Lower lobe of right lung (tissue), 2 donors: ENCODE measurements around the gene PSMB2. TPM values are rescaled to one million over a fixed set of nuclear protein-coding genes. Genes with fewer than 3 reads are reported as not detected.

Experiments
- ATAC-seq, 2 donors: fragments of 200-7000 bp; cut with Tn5 transposase; one replicate each; pipeline ENCODE4 v1.9.1; 2020 to 2022; ENCODE audit warnings: mild to moderate bottlenecking in 2 of 2, moderate library complexity in 2 of 2
- DNase-seq: peaks from one replicate; pipeline ENCODE4 v3.0.0-alpha.2; 2020
- H3K27ac ChIP-seq: fragments of 200-600 bp; one replicate; pipeline ENCODE4 v1.8.0; 2022
- H3K27me3 ChIP-seq: fragments of 200-600 bp; one replicate; pipeline ENCODE4 v1.8.0; 2022; ENCODE audit warnings: low read depth
- H3K36me3 ChIP-seq: fragments of 200-600 bp; one replicate; pipeline ENCODE4 v1.8.0; 2022; ENCODE audit warnings: mild to moderate bottlenecking
- H3K4me1 ChIP-seq: fragments of 200-600 bp; one replicate; pipeline ENCODE4 v1.8.0; 2022
- H3K4me3 ChIP-seq: fragments of 200-600 bp; one replicate; pipeline ENCODE4 v1.8.0; 2022; ENCODE audit warnings: mild to moderate bottlenecking
- H3K9me3 ChIP-seq: fragments of 200-600 bp; one replicate; pipeline ENCODE4 v1.8.0; 2022
- CTCF ChIP-seq: fragments of 200-600 bp; IDR thresholded peaks from one replicate; pipeline ENCODE4 v1.8.0; 2022; ENCODE audit warnings: antibody characterized with exemption, mild to moderate bottlenecking
- intact Hi-C: fragments of 100-400 bp; cut with DNase I; formaldehyde crosslinking; loops from one replicate; pipeline ENCODE4 v1.11.0; 2022
- total RNA-seq: library from RNA; stranded (reverse); fragmentation: NEBNext Ultra II Directional; extraction: Animal tissue kit (Norgen Biotek cat#: 25700); gene quantifications from one replicate; pipeline ENCODE4 v1.2.1, GENCODE V29; 2021
- donor health status: DM: no; HTN: yes; CAD: no; lungs with severe emphysema.

PSMB2 gene
- total RNA-seq, 1 donor from 2014 or later: 44.9 TPM

GRCh38 chr1:35561297-35561971, 79.9 kb downstream of the PSMB2 start:
- H3K9me3 ChIP-seq: no peaks in the 10 kb centered on the region
- no peak for DNase-seq
- H3K4me3 ChIP-seq: no peak overlapping the region
- TF ChIP-seq CTCF: no peak
- H3K36me3 ChIP-seq: peaks cover 25% of the 10 kb centered on the region
- intact Hi-C loops: loop anchor here (10.0 kb wide), 1 partner anchor 163 kb away; no protein-coding TSS in a partner anchor
- H3K27ac ChIP-seq: no peak overlapping the region
- H3K27me3 ChIP-seq: no peaks in the 10 kb centered on the region
- H3K4me1 ChIP-seq: peaks cover 15% of the 10 kb centered on the region
- ATAC-seq: no peak

DNA sequence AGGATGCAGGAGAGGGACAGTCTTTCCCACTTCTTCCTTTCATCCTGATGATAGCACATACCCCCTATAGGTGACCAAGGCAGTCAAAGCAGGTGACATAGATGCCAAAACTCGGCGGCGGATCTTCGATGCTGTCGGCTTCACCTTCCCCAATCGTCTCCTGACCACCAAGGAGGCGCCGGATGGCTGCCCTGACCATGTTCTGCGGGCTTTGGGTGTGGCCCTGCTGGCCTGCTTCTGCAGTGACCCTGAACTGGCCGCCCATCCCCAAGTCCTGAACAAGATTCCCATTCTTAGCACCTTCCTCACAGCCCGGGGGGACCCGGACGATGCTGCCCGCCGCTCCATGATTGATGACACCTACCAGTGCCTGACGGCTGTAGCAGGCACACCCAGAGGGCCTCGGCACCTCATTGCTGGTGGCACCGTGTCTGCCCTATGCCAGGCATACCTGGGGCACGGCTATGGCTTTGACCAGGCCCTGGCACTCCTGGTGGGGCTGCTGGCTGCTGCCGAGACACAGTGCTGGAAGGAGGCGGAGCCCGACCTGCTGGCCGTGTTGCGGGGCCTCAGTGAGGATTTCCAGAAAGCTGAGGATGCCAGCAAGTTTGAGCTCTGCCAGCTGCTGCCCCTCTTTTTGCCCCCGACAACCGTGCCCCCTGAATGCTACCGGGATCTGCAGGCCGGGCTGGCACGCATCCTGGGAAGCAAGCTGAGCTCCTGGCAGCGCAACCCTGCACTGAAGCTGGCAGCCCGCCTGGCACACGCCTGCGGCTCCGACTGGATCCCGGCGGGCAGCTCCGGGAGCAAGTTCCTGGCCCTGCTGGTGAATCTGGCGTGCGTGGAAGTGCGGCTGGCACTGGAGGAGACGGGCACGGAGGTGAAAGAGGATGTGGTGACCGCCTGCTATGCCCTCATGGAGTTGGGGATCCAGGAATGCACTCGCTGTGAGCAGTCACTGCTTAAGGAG, 80.8 kb downstream of the PSMB2 start:
- no peak overlapping the region for H3K4me3 ChIP-seq
- DNase-seq (peak; percentile 57), ATAC-seq (no peak)
- TF ChIP-seq CTCF: no peak
- no peak overlapping the region for H3K27ac ChIP-seq
- H3K27me3 ChIP-seq: no peaks in the 10 kb centered on the region
- no peaks in the 10 kb centered on the region for H3K9me3 ChIP-seq
- intact Hi-C loops: loop anchor here (10.0 kb wide), 1 partner anchor 164 kb away; no protein-coding TSS in a partner anchor
- H3K36me3 ChIP-seq: peaks cover 21% of the 10 kb centered on the region
- peaks cover 24% of the 10 kb centered on the region for H3K4me1 ChIP-seq

DNA sequence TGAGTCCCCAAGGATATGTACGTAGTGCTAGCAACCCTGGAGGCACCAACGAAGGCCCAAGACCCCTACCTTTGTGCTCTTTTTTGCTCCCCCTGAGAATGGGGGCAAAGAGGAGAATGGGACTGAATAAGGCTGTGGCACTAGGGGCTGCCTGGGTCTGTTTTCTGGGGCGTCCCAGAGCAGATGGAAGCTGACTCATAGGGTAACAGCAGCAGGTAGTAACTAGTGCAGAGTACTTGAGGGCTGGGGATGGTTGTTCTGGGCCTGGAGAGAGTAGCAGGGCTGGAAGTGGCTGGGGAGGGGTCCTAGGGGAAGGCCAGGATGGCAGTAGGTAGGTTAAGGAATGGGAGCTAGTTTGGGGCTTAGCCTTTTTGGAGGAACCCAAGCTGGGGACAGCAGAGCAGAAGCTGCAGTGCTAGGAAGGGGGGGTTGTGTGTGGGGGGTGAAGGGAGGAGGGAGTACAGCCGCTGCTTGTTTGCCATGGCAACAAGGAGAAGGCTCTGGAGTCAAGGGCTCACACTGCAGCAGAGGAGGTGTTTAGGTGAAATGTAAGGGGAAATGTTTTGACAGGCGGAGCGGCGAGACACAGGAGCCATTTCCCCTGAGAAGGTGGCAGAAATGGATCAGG, 81.9 kb downstream of the PSMB2 start:
- Histone ChIP-seq H3K4me1 (peaks cover 35% of the 10 kb centered on the region), H3K9me3 (no peaks in the 10 kb centered on the region), H3K36me3 (peaks cover 14% of the 10 kb centered on the region), H3K27ac (no peak overlapping the region), H3K27me3 (no peaks in the 10 kb centered on the region), H3K4me3 (no peak overlapping the region)
- no peak for DNase-seq
- intact Hi-C loops: loop anchor here (10.0 kb wide), 1 partner anchor 105 kb away; no protein-coding TSS in a partner anchor
- no peak for TF ChIP-seq CTCF
- ATAC-seq: no peak

GRCh38 chr1:35558374-35559316, 82.7 kb downstream of the PSMB2 start:
- H3K27me3 ChIP-seq: no peaks in the 10 kb centered on the region
- intact Hi-C loops: loop anchor here (10.0 kb wide), 1 partner anchor 104 kb away; no protein-coding TSS in a partner anchor
- no peaks in the 10 kb centered on the region for H3K9me3 ChIP-seq
- H3K36me3 ChIP-seq: peaks cover 9% of the 10 kb centered on the region
- peak overlapping the region; percentile 96 for H3K27ac ChIP-seq
- DNase-seq (no peak), ATAC-seq (no peak)
- H3K4me3 ChIP-seq: peak overlapping the region; percentile 85
- no peak for TF ChIP-seq CTCF
- peaks cover 43% of the 10 kb centered on the region for H3K4me1 ChIP-seq
